Muscle of back (tissue), 11 donors: ENCODE data around the gene GFY. TPM values are rescaled to one million over a fixed set of nuclear protein-coding genes. Genes with fewer than 3 reads are reported as not detected.
A peak's percentile ranks its signal among the peaks of the same experiment; 100 is the strongest.
"Not testable (repeated sequence)": the region's sequence is repeated elsewhere in the genome, so short reads cannot be mapped to it uniquely, and the experiment has no call there.

ENCODE experiments used
- DNase-seq, 3 donors: peaks; one replicate each; pipeline versions ENCODE4 v3.0.0 to v3.0.0-alpha.2; 2013
- polyA plus RNA-seq, 10 donors: library from polyadenylated mRNA; unstranded; fragments of 120-200 nt; gene quantifications; one replicate each; pipeline ENCODE4 v1.2.1, GENCODE V29; 2013; ENCODE audit not compliant: insufficient read length in 10 of 10

GFY gene
- polyA plus RNA-seq, 10 donors, result not detected

DNA sequence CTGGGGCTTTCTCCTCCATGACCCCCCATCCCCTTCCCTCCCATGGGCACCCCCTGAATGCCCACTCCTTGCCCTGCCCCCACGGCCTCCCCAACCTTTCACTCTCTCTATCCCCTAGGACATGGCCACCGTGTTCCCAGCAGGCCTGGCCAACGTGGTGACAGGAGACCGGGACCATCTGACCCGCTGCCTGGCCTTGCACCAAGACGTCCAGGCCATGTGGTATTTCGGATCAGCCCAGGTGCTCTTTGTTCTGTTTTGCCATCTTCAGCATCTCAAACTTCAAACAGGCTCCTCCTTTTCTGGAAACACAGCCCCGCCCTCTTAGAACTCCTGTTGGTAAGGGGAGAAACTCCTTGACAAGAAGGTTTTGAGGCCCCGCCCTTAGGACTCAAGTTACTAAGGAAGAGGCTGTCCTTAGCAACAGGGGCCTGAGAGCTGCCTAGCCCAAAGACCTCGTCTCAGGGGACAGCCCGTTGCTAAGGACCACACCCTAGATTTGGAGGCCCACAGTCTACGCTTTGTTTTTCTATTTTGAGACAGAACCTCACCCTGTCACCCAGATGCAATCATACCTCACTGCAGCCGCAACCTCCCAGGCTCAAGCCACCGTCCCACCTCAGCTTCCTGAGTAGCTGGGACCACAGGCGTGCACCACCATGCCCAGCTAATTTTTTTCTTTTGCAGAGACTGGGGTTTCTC is 43.7 kb downstream of the GFY start:
- peak; percentile 67 to 94 (median 87) for DNase-seq

DNA sequence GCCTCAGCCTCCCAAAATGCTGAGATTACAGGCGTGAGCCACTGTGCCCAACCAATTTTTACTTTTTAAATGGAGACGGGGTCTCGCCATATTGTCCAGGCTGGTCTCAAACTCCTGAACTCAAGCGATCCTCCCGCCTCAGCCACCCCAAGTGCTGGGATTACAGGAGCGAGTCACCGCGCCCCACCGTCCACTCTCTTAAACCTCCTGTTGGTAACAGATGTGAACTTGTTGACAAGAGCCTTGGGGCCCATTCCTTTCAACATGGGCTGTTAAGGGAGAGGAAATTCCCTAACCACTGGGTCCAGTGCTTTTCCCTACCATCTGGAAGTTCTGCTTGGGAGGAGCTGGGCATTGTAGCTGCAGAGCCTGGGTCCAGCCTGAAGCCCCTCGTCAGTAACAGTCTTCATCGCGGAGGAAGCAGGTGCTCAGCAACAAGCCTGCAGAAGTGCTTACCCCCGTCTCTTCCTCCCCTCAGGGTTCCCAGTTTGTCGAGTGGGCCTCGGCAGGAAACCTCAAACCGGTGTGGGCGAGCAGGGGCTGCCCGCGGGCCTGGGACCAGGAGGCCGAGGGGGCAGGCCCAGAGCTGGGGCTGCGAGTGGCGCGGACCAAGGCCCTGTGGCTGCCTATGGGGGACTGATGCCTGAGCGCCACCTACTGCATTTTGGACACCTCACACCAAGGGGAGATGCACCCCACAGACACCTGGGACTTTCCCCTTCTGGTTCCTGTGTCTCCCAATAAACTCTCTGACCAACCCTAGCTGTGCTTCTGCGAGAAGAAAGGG is 44.8 kb downstream of the GFY start:
- no peak for DNase-seq

DNA sequence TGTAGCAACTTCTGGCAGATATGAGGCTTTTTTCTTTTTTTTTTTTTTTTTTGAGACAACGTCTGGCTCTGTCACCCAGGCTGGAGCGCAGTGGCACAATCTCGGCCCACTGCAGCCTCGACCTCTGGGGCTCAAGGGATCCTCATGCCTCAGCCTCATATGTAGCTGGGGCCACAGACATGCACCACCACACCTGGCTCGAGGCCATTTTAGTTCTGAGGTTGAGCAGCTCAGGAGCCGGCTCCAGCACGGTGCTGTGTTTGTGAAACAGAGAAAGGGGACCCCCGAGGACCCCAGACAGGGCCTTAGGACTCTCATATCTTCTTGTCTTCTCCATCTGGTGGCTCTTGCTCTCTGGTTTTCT is 45.4 kb downstream of the GFY start:
- no peak for DNase-seq

DNA sequence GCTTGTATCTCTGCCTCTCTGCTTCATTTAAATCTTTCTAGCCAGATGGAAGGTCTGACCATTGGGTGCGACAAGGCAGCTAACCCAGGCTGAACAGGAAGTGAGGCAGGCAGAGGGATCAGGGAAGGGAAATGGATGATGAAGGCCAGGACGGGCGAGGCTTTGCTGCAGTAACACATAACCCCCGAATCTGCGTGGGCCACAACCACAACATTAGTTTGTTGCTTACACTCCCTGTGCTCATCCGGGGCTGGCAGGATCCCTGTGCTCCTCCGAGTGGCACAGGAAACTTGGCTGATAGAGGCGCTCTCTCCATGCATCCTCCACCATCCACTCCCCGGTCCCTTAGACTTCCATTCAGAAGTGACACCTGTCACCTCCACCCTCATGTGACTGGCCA is 47.7 kb downstream of the GFY start:
- DNase-seq, result no peak

DNA sequence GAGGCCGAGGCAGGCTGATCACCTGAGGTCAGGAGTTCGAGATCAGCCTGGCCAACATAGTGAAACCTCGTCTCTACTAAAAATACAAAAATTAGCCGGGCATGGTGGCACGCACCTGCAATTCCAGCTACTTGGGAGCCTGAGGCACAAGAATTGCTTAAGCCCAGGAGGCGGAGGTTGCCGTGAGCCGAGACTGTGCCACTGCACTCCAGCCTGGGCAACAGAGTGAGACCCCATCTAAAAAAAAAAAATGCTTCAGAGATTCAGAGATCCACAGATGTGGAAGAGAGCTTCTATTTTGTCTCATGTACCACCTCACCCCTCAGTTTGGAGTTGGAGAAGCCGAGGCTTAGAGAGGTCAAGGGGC is 48.3 kb downstream of the GFY start:
- not testable (repeated sequence) for DNase-seq

DNA sequence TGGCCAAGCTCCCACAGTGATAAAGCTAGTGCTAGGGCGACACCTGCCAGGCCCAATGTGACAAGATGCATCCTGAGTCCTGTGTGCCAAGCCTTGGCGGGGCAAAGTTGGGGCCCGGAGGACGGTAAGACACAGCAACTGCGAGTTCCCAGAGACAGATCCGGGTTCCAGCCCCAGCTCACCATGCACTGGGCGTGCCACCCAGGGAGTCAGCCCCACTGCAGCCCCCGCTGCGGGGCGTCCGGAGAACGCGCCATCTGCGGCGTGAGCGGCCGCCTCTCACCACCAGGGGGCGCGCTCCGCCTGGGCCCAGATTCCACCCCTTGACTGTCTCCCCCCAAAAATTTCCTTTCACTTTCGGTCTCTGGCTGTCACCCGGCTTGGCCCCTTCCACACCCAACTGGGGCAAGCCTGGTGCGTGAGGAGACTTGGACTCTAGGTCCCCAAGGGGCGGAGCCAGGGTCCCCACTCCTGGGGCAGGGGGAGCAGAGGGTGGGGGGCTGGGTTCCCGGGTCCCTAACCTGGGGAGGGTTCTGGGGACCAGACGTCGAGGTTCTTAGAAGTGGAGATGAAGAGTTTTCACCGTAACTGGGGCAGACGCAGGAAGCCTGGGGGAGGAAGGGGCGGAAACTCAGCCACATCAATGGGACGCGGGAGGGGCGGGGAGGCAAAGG is 48.8 kb downstream of the GFY start, which contains the start of gene FLT3LG:
Gene FLT3LG (plus strand): TSS at position 348 of the 674 bp plus-strand sequence. CDS start 425 bp downstream, outside the sequence.
- DNase-seq, result peak; percentile 68 to 90 (median 85)

DNA sequence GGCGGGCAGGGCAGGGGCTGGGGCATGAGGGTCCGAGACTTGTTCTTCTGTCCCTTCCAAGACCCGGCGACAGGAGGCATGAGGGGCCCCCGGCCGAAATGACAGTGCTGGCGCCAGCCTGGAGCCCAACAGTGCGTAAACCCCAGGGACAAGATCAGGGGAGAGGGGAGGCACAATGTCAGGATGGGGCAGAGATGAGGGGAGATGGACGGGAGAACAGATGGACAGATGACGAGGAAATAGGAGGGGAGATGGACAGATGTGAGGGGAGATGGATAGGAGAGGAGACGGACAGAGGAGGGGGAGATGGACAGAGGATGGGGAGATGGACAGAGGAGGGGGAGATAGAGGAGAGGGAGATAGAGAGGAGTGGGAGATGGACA is 49.3 kb downstream of the GFY start:
- no peak for DNase-seq

DNA sequence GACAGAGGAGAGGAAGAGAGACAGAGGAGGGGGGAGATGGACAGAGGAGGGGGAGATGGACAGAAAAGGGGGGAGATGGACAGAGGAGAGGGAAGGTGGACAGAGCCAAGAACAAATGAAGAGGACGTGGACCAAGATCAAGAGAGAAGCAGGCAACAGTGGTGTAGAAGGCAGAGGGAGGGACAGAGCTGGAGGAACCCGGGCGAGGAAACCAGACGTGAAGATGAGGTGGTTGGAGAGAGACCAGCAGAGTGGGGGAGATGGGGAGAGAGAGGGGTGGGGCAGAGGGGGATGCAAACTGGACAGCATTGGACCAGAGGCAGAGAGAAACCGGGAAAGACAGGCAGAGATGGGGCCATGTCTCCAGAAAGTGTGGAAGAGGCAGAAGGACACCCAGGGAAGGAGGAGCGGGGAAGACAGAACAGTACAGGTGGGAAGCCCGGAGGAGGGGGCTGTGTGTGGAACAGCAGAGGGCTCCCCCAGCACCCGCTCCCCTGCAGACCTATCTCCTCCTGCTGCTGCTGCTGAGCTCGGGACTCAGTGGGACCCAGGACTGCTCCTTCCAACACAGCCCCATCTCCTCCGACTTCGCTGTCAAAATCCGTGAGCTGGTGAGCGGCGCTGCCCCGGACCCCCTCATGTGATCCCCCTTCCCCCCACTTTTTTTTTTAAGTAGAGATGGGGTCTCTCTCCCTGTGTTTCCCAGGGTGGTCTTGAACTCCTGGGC is 50.2 kb downstream of the GFY start:
- DNase-seq, result no peak

DNA sequence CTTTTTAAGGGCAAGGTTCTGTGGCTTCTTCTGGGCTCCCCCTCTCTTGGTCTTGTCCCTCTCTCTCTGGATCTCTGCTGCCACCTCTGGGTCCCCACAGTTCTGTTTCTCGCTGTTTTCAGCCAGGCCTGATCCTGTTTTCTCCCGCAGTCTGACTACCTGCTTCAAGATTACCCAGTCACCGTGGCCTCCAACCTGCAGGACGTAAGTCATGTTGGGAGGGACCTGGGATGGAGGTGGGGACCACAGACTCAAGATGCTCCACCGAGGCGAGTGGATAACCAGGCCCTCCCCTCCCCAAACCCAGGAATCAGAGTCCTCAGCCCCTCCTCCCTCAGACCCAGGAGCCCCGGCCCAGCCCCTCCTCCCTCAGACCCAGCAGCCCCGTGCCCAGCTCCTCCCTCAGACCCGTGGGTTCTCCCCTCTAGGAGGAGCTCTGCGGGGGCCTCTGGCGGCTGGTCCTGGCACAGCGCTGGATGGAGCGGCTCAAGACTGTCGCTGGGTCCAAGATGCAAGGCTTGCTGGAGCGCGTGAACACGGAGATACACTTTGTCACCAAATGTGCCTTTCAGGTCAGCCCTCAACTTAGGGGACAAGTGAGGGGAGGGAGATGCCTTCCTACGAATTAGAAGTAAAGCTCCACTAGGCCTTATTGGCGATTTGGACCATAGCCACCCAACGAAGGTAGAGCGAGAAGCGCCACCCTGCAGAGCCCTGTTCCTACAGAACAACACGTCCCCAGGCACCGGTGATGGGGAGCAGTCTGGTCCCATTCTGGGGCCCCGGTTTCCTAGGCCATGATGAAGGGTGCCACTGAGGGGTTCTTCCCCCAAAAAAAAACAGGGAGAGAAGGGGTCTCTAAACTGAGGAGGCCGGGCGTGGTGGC is 51.0 kb downstream of the GFY start:
- DNase-seq, result peak in 1 of 3 donors; percentile 71

Other genes starting within 250 kb of the GFY start
- gene SLC6A16, start 100.2 kb upstream of the GFY start, polyA plus RNA-seq, result 1 to 10 TPM in 7 of 10 donors, under 1 TPM in 3; 0.68 to 2.7 (median 2.0) TPM
- 10 to 100 TPM; 13.5 to 37.3 (median 21.0) TPM for gene CD37, start 90.0 kb upstream of the GFY start, polyA plus RNA-seq
- 10 to 100 TPM; 42.6 to 80.6 (median 64.0) TPM for gene TEAD2, start 63.0 kb upstream of the GFY start, polyA plus RNA-seq
- gene DKKL1, start 61.5 kb upstream of the GFY start, polyA plus RNA-seq, result 1 to 10 TPM; 1.3 to 2.7 (median 1.8) TPM
- under 1 TPM in 4 of 10 donors, not detected in 6; 0.05 to 0.50 (median 0.19) TPM for gene KASH5, start 37.1 kb upstream of the GFY start, polyA plus RNA-seq
- gene PTH2, start 1.9 kb upstream of the GFY start, polyA plus RNA-seq, result not detected
- 1 to 10 TPM in 6 of 10 donors, under 1 TPM in 4; 0.45 to 2.0 (median 1.1) TPM for gene SLC17A7, start 16.1 kb downstream of the GFY start, polyA plus RNA-seq
- 10 to 100 TPM; 34.6 to 51.9 (median 37.9) TPM for gene PIH1D1, start 26.4 kb downstream of the GFY start, polyA plus RNA-seq
- gene ALDH16A1, start 27.8 kb downstream of the GFY start, polyA plus RNA-seq, result 10 to 100 TPM in 7 of 10 donors, 1 to 10 TPM in 3; 6.0 to 17.8 (median 10.6) TPM
- gene FLT3LG, start 48.8 kb downstream of the GFY start, polyA plus RNA-seq, result 1 to 10 TPM; 2.2 to 8.1 (median 3.4) TPM
- gene RPL13A, start 62.2 kb downstream of the GFY start, polyA plus RNA-seq, result 1,000 to 10,000 TPM; 3,542 to 5,037 (median 4,448) TPM
- 1,000 to 10,000 TPM; 2,415 to 3,967 (median 3,509) TPM for gene RPS11, start 71.0 kb downstream of the GFY start, polyA plus RNA-seq
- 100 to 1,000 TPM; 144 to 218 (median 175) TPM for gene FCGRT, start 87.3 kb downstream of the GFY start, polyA plus RNA-seq
- 10 to 100 TPM; 37.0 to 96.6 (median 55.4) TPM for gene RCN3, start 102.6 kb downstream of the GFY start, polyA plus RNA-seq
- 10 to 100 TPM; 42.8 to 73.0 (median 54.0) TPM for gene NOSIP, start 155.2 kb downstream of the GFY start, polyA plus RNA-seq
- under 1 TPM; 0.22 to 0.81 (median 0.57) TPM for gene PRRG2, start 155.9 kb downstream of the GFY start, polyA plus RNA-seq
- 10 to 100 TPM; 12.2 to 20.5 (median 16.1) TPM for gene PRR12, start 165.8 kb downstream of the GFY start, polyA plus RNA-seq
- gene RRAS, start 214.8 kb downstream of the GFY start, polyA plus RNA-seq, result 10 to 100 TPM; 24.2 to 35.5 (median 30.9) TPM
- gene SCAF1, start 216.8 kb downstream of the GFY start, polyA plus RNA-seq, result 10 to 100 TPM; 19.3 to 32.8 (median 25.3) TPM
- 10 to 100 TPM; 25.2 to 44.4 (median 33.7) TPM for gene IRF3, start 240.5 kb downstream of the GFY start, polyA plus RNA-seq
- gene BCL2L12, start 240.5 kb downstream of the GFY start, polyA plus RNA-seq, result 10 to 100 TPM; 21.3 to 32.7 (median 25.3) TPM